Breast epithelium (tissue), 3 donors: ENCODE data around the gene ADGRL3.

Experiments
- CTCF ChIP-seq, 3 donors: fragments of 450-650 bp; IDR thresholded peaks; one replicate each; pipeline ENCODE4 v1.5.1; 2016 to 2017; ENCODE audit warnings: antibody characterized with exemption in 3 of 3, mild to moderate bottlenecking in 3 of 3, moderate library complexity in 3 of 3
- POLR2A ChIP-seq: fragments of 450-650 bp; IDR thresholded peaks from one replicate; pipeline ENCODE4 v1.6.1; 2016; ENCODE audit warnings: antibody characterized with exemption, mild to moderate bottlenecking, moderate library complexity
- POLR2AphosphoS5 ChIP-seq, 3 donors: sonication (generic); formaldehyde crosslinking; IDR thresholded peaks; one replicate each; pipeline ENCODE4 v1.6.1; 2017; ENCODE audit warnings: antibody characterized with exemption in 3 of 3

GRCh38 chr4:61891953-61892352 lies 691.8 kb downstream of the ADGRL3 start:
- TF ChIP-seq CTCF (IDR thresholded peaks at IDR 0.05) (no peak), POLR2A (no peak), POLR2AphosphoS5 (IDR thresholded peaks at IDR 0.05) (no peak)
